HEK293T (cell line): Measurements from ENCODE around the gene HTATIP2.

Experiments used
- ARNT ChIP-seq: fragments of 450-650 bp; IDR thresholded peaks from 2 replicates; pipeline ENCODE4 v1.6.1; 2017; ENCODE audit warnings: mild to moderate bottlenecking
- BHLHE40 ChIP-seq: fragments of 450-650 bp; IDR thresholded peaks from 2 replicates; pipeline ENCODE4 v1.6.1; 2016; ENCODE audit warnings: mild to moderate bottlenecking, moderate library complexity, borderline replicate concordance
- ELF4 ChIP-seq: fragments of 450-650 bp; IDR thresholded peaks from 2 replicates; pipeline ENCODE4 v1.6.1; 2017; ENCODE audit warnings: antibody characterized with exemption
- FOXA1 ChIP-seq: fragments of 450-650 bp; IDR thresholded peaks from 2 replicates; pipeline ENCODE4 v1.6.1; 2016; ENCODE audit warnings: mild to moderate bottlenecking
- FOXK2 ChIP-seq: fragments of 450-650 bp; IDR thresholded peaks from 2 replicates; pipeline ENCODE4 v1.6.1; 2016; ENCODE audit warnings: mild to moderate bottlenecking
- FOXM1 ChIP-seq: fragments of 450-650 bp; IDR thresholded peaks from 2 replicates; pipeline ENCODE4 v1.6.1; 2017; ENCODE audit warnings: mild to moderate bottlenecking, borderline replicate concordance
- LEF1 ChIP-seq: fragments of 450-650 bp; IDR thresholded peaks from 2 replicates; pipeline ENCODE4 v1.6.1; 2017; ENCODE audit warnings: mild to moderate bottlenecking, borderline replicate concordance
- PKNOX1 ChIP-seq: fragments of 450-650 bp; IDR thresholded peaks from 2 replicates; pipeline ENCODE4 v1.6.1; 2016
- SP1 ChIP-seq: fragments of 450-650 bp; IDR thresholded peaks from 2 replicates; pipeline ENCODE4 v1.6.1; 2017
- SUZ12 ChIP-seq: fragments of 450-650 bp; IDR thresholded peaks from 2 replicates; pipeline ENCODE4 v1.6.1; 2016; ENCODE audit warnings: mild to moderate bottlenecking
- TARDBP ChIP-seq: fragments of 450-650 bp; IDR thresholded peaks from 2 replicates; pipeline ENCODE4 v1.6.1; 2016
- ZNF384 ChIP-seq: fragments of 450-650 bp; IDR thresholded peaks from 2 replicates; pipeline ENCODE4 v1.6.1; 2016

GRCh38 chr11:20376162-20376730 is 12.7 kb downstream of the HTATIP2 start:
- TF ChIP-seq SP1, result no peak
- no peak for TF ChIP-seq ZNF384
- no peak for TF ChIP-seq PKNOX1
- TF ChIP-seq ELF4, result no peak
- TF ChIP-seq FOXA1, result no peak
- no peak for TF ChIP-seq LEF1
- no peak for TF ChIP-seq SUZ12
- no peak for TF ChIP-seq FOXK2
- TF ChIP-seq FOXM1, result no peak
- TF ChIP-seq BHLHE40, result no peak
- no peak for TF ChIP-seq TARDBP
- no peak for TF ChIP-seq ARNT
